Muscle of leg (tissue), 11 donors: Measurements from ENCODE around the gene C11orf68. TPM values are rescaled to one million over a fixed set of nuclear protein-coding genes. Genes with fewer than 3 reads are reported as not detected.
A peak's percentile ranks its signal among the peaks of the same experiment; 100 is the strongest.

Experiments
- DNase-seq: peaks from one replicate; pipeline ENCODE4 v3.0.0; 2013
- H3K27ac ChIP-seq: one replicate; pipeline ENCODE4 v1.5.1; 2013; ENCODE audit warnings: mild to moderate bottlenecking, low read length, control low read depth
- H3K27me3 ChIP-seq: one replicate; pipeline ENCODE4 v1.6.1; 2013; ENCODE audit warnings: low read length; ENCODE audit not compliant: control insufficient read depth, insufficient read depth
- H3K36me3 ChIP-seq: one replicate; pipeline ENCODE4 v1.6.1; 2013; ENCODE audit warnings: low read length; ENCODE audit not compliant: control insufficient read depth, insufficient read depth
- H3K4me1 ChIP-seq: one replicate; pipeline ENCODE4 v1.6.1; 2013; ENCODE audit warnings: low read length; ENCODE audit not compliant: control insufficient read depth, insufficient read depth
- H3K4me3 ChIP-seq: one replicate; pipeline ENCODE4 v1.5.1; 2013; ENCODE audit warnings: low read length, control low read depth
- H3K9me3 ChIP-seq: replicated peaks from 2 replicates; pipeline ENCODE4 v1.6.1; 2013; ENCODE audit warnings: low read depth, low read length; ENCODE audit not compliant: control insufficient read depth
- WGBS: methylation state at CpG from one replicate; pipeline ENCODE4 v1.1.5; 2013; ENCODE audit warnings: missing lambda C conversion rate; ENCODE audit not compliant: insufficient coverage; 5-methylcytosine and 5-hydroxymethylcytosine counted together
- polyA plus RNA-seq, 8 donors: library from polyadenylated mRNA; unstranded; fragments of 120-200 nt; gene quantifications; one replicate each; pipeline versions ENCODE4 v1.2.1 to v1.2.3, GENCODE V29; 2013; ENCODE audit warnings: inconsistent platforms in 1 of 8, low replicate concordance in 1 of 8; ENCODE audit not compliant: insufficient read length in 8 of 8, insufficient read depth in 1 of 8
- total RNA-seq: library from RNA; stranded (reverse); fragments of 120-200 nt; gene quantifications from one replicate; pipeline ENCODE4 v1.2.4, GENCODE V29; 2013

Gene C11orf68
- total and polyA plus RNA-seq, 9 donors, result 13.6 to 40.2 (median 36.7) TPM

- DNase-seq, result no peak
- no peaks in the 10 kb centered on the region for H3K27me3 ChIP-seq
- H3K27ac ChIP-seq, result no peak overlapping the region
- H3K9me3 ChIP-seq, result no peaks in the 10 kb centered on the region
- H3K4me1 ChIP-seq, result no peaks in the 10 kb centered on the region
- WGBS, result 60% methylated on average over 9 of the region's 13 CpGs
- H3K4me3 ChIP-seq, result no peak overlapping the region
- H3K36me3 ChIP-seq, result no peaks in the 10 kb centered on the region
Observed at GRCh38 chr11:65931773-65932557, 13.1 kb upstream of the C11orf68 start.

GRCh38 chr11:65928667-65929066 lies 9.8 kb upstream of the C11orf68 start:
- no peak overlapping the region for H3K4me3 ChIP-seq

GRCh38 chr11:65927904-65928397 lies 9.1 kb upstream of the C11orf68 start:
- H3K36me3 ChIP-seq, result peaks cover 5% of the 10 kb centered on the region
- peak overlapping the region; percentile 0 for H3K27ac ChIP-seq
- 71% methylated on average over 1 of the region's 9 CpGs for WGBS
- DNase-seq, result peak; percentile 46
- H3K4me1 ChIP-seq, result no peaks in the 10 kb centered on the region
- no peak overlapping the region for H3K4me3 ChIP-seq
- no peaks in the 10 kb centered on the region for H3K27me3 ChIP-seq
- H3K9me3 ChIP-seq, result no peaks in the 10 kb centered on the region

More at GRCh38 chr11:65928667-65929066, 9.8 kb upstream of the C11orf68 start:
- DNase-seq, result no peak
- no peaks in the 10 kb centered on the region for H3K9me3 ChIP-seq
- no peaks in the 10 kb centered on the region for H3K27me3 ChIP-seq
- no peaks in the 10 kb centered on the region for H3K4me1 ChIP-seq
- WGBS, result 80% methylated on average over 4 of the region's 6 CpGs
- no peaks in the 10 kb centered on the region for H3K36me3 ChIP-seq
- H3K27ac ChIP-seq, result no peak overlapping the region

GRCh38 chr11:65925397-65925796 lies 6.5 kb upstream of the C11orf68 start:
- Histone ChIP-seq H3K27me3 (no peaks in the 10 kb centered on the region), H3K27ac (no peak overlapping the region), H3K4me1 (peaks cover 7% of the 10 kb centered on the region), H3K36me3 (peaks cover 23% of the 10 kb centered on the region), H3K4me3 (no peak overlapping the region), H3K9me3 (no peaks in the 10 kb centered on the region)
- WGBS, result no CpG with 5 or more reads among the region's 2 CpGs
- DNase-seq, result no peak

- WGBS, result no CpG with 5 or more reads among the region's 3 CpGs
Observed at GRCh38 chr11:65922565-65922964, 3.7 kb upstream of the C11orf68 start.

GRCh38 chr11:65921876-65922275 lies 3.0 kb upstream of the C11orf68 start:
- H3K4me3 ChIP-seq, result no peak overlapping the region
- H3K9me3 ChIP-seq, result no peaks in the 10 kb centered on the region
- H3K27ac ChIP-seq, result no peak overlapping the region
- peaks cover 28% of the 10 kb centered on the region for H3K4me1 ChIP-seq
- 89% methylated on average over 10 of the region's 10 CpGs for WGBS
- no peak for DNase-seq
- H3K36me3 ChIP-seq, result peaks cover 35% of the 10 kb centered on the region
- no peaks in the 10 kb centered on the region for H3K27me3 ChIP-seq

More at GRCh38 chr11:65922565-65922964, 3.7 kb upstream of the C11orf68 start:
- Histone ChIP-seq H3K9me3 (no peaks in the 10 kb centered on the region), H3K4me1 (peaks cover 21% of the 10 kb centered on the region), H3K27me3 (no peaks in the 10 kb centered on the region), H3K36me3 (peaks cover 28% of the 10 kb centered on the region), H3K27ac (no peak overlapping the region), H3K4me3 (no peak overlapping the region)
- no peak for DNase-seq

GRCh38 chr11:65921033-65921555 lies 2.2 kb upstream of the C11orf68 start:
- DNase-seq, result no peak
- WGBS, result 66% methylated on average over 3 of the region's 12 CpGs
- Histone ChIP-seq H3K27me3 (no peaks in the 10 kb centered on the region), H3K9me3 (no peaks in the 10 kb centered on the region), H3K36me3 (peaks cover 38% of the 10 kb centered on the region), H3K27ac (no peak overlapping the region), H3K4me1 (peaks cover 34% of the 10 kb centered on the region), H3K4me3 (no peak overlapping the region)

GRCh38 chr11:65920372-65920802 lies 1.5 kb upstream of the C11orf68 start:
- Histone ChIP-seq H3K4me3 (peak overlapping the region; percentile 83), H3K36me3 (peaks cover 38% of the 10 kb centered on the region), H3K27me3 (no peaks in the 10 kb centered on the region), H3K27ac (no peak overlapping the region), H3K4me1 (peaks cover 40% of the 10 kb centered on the region), H3K9me3 (no peaks in the 10 kb centered on the region)
- WGBS, result 54% methylated on average over 15 of the region's 15 CpGs
- peak; percentile 16 for DNase-seq

- H3K9me3 ChIP-seq, result no peaks in the 10 kb centered on the region
- peaks cover 46% of the 10 kb centered on the region for H3K4me1 ChIP-seq
- H3K36me3 ChIP-seq, result peaks cover 38% of the 10 kb centered on the region
- no peaks in the 10 kb centered on the region for H3K27me3 ChIP-seq
- peak overlapping the region; percentile 83 for H3K4me3 ChIP-seq
- H3K27ac ChIP-seq, result peak overlapping the region; percentile 53
- DNase-seq, result no peak
- 2% methylated on average over 35 of the region's 60 CpGs for WGBS
Observed at GRCh38 chr11:65919573-65920371, 910 bp upstream of the C11orf68 start.

GRCh38 chr11:65919141-65919572 lies 295 bp upstream of the C11orf68 start, which contains the start of gene DRAP1:
Gene DRAP1, plus strand, starts transcription at chr11:65919426. Its CDS starts 76 bp downstream, at chr11:65919502.
- H3K27ac ChIP-seq, result peak within 1 kb of the TSS; percentile 86
- peaks cover 38% of the 10 kb centered on the region for H3K36me3 ChIP-seq
- DNase-seq, result peak; percentile 99
- H3K9me3 ChIP-seq, result no peaks in the 10 kb centered on the region
- peak within 1 kb of the TSS; percentile 100 for H3K4me3 ChIP-seq
- H3K4me1 ChIP-seq, result peaks cover 46% of the 10 kb centered on the region
- H3K27me3 ChIP-seq, result no peaks in the 10 kb centered on the region
- 0% methylated on average over 59 of the region's 59 CpGs for whole genome bisulfite sequencing
